Activated naive CD8-positive, alpha-beta T cell treated with anti-CD3 and anti-CD28 coated beads, Interleukin-2, amount 50 U/mL, for 16 hours (primary cell): Measurements from ENCODE around the gene MTAP.
"Not testable (repeated sequence)": the region's sequence is repeated elsewhere in the genome, so short reads cannot be mapped to it uniquely, and the experiment has no call there.

Experiments used
- DNase-seq: peaks from one replicate; pipeline ENCODE4 v3.0.0-alpha.2; 2020; ENCODE audit warnings: low read depth, low spot score

The MTAP gene

GRCh38 chr9:21919377-21920362 is 117.2 kb downstream of the MTAP start:
- DNase-seq: no peak

GRCh38 chr9:21923694-21924093 is 121.3 kb downstream of the MTAP start:
- no peak for DNase-seq

GRCh38 chr9:21927752-21928151 is 125.3 kb downstream of the MTAP start:
- no peak for DNase-seq

- DNase-seq: no peak
These were observed 129.0 kb downstream of the MTAP start for GRCh38 chr9:21931428-21931827.

- DNase-seq: no peak
These were observed 130.8 kb downstream of the MTAP start for GRCh38 chr9:21933281-21933680.

GRCh38 chr9:21933865-21934264 is 131.4 kb downstream of the MTAP start:
- no peak for DNase-seq

- DNase-seq: no peak
These were observed 133.2 kb downstream of the MTAP start for GRCh38 chr9:21935631-21936030.

GRCh38 chr9:21936161-21936560 is 133.7 kb downstream of the MTAP start:
- no peak for DNase-seq

- no peak for DNase-seq
These were observed 139.0 kb downstream of the MTAP start for GRCh38 chr9:21941337-21941995.

GRCh38 chr9:21943464-21943863 is 141.0 kb downstream of the MTAP start:
- DNase-seq: no peak

GRCh38 chr9:21945606-21946005 is 143.2 kb downstream of the MTAP start:
- DNase-seq: no peak

GRCh38 chr9:21958833-21959232 is 156.4 kb downstream of the MTAP start:
- DNase-seq: no peak

- DNase-seq: not testable (repeated sequence)
These were observed 156.8 kb downstream of the MTAP start for GRCh38 chr9:21959268-21959667.

- DNase-seq: no peak
These were observed 159.1 kb downstream of the MTAP start for GRCh38 chr9:21961569-21961968.

- DNase-seq: no peak
These were observed 162.5 kb downstream of the MTAP start for GRCh38 chr9:21964925-21965385.

- no peak for DNase-seq
These were observed 163.0 kb downstream of the MTAP start for GRCh38 chr9:21965401-21965951.

GRCh38 chr9:21966140-21966851 is 163.9 kb downstream of the MTAP start:
- DNase-seq: no peak

GRCh38 chr9:21967169-21967568 is 164.7 kb downstream of the MTAP start:
- DNase-seq: no peak

- no peak for DNase-seq
These were observed 165.3 kb downstream of the MTAP start for GRCh38 chr9:21967702-21968101.

GRCh38 chr9:21968331-21969010 is 166.0 kb downstream of the MTAP start:
- DNase-seq: no peak
